Ovary (tissue), 3 donors: ENCODE results near the gene LYRM4.

Experiments
- CTCF ChIP-seq, 3 donors: fragments of 450-650 bp in 2 of 3; fragments of 200-600 bp in 1 of 3; IDR thresholded peaks; one replicate each; pipeline versions ENCODE4 v1.5.1 to v1.8.0; 2016 to 2022; ENCODE audit warnings: antibody characterized with exemption in 3 of 3, mild to moderate bottlenecking in 1 of 3
- POLR2A ChIP-seq: fragments of 450-650 bp; IDR thresholded peaks from one replicate; pipeline ENCODE4 v1.6.1; 2017; ENCODE audit warnings: antibody characterized with exemption, mild to moderate bottlenecking, moderate library complexity
- donor health status: DM: no; HTN: no; CAD: no.

DNA sequence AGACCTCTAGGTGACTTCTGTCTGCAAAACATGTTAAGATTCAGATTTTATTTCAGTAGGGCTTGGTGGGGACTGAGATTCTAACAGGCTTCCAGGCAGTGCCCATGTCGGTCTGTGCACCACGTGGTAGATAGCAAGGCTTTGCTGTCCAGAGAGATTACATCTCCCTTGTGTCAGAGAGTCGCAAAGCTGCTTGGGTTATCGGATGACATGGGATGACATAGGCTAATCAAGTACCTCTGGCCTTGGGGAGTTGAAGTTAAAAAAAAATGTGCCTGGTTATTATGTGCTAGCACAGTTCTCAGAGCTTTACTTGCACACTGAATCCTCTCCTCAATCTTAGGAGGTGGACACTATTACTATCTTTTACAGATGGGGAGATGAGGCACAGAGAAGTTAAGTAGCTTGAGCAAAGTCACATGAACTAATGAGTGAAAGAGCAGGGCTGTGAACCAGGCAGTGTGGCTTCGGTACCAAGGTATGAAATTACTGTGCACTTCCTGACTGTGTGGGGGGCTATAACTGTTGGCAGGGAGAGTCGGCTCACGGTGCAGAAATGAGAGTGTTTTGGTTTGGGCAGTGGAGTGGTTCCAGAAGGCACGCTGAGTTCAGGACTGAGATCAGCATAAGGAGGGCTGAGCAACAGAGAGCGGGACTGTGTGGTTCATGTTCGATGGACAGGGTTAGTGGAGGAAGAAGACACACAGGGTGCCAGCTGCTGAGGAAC, 41.6 kb upstream of the LYRM4 start:
- TF ChIP-seq CTCF (IDR thresholded peaks at IDR 0.05) (no peak), POLR2A (no peak)
